Measurements from ENCODE around the gene HIRA.

Gene HIRA

GRCh38 chr22:19359554-19360299, 71.8 kb downstream of the HIRA start:
- H3K4me1 ChIP-seq (ENCODE audit: low read length) = peaks cover 24% of the 10 kb centered on the region
- no peaks in the 10 kb centered on the region for H3K27me3 ChIP-seq (ENCODE audit: low read depth, low read length)
- H3K27ac ChIP-seq (ENCODE audit: low read length) = no peak overlapping the region
- no peaks in the 10 kb centered on the region for H3K9me3 ChIP-seq (ENCODE audit: insufficient read depth, low read length)
- no peak overlapping the region for H3K9ac ChIP-seq (ENCODE audit: low read length)
- no peak overlapping the region for H3K4me2 ChIP-seq (ENCODE audit: low read length)
- H3K4me3 ChIP-seq (ENCODE audit: low read length) = no peak overlapping the region
- no peak for TF ChIP-seq EZH2phosphoT487 (IDR thresholded peaks at IDR 0.05; ENCODE audit: low read depth)
- TF ChIP-seq, protein P1, sequence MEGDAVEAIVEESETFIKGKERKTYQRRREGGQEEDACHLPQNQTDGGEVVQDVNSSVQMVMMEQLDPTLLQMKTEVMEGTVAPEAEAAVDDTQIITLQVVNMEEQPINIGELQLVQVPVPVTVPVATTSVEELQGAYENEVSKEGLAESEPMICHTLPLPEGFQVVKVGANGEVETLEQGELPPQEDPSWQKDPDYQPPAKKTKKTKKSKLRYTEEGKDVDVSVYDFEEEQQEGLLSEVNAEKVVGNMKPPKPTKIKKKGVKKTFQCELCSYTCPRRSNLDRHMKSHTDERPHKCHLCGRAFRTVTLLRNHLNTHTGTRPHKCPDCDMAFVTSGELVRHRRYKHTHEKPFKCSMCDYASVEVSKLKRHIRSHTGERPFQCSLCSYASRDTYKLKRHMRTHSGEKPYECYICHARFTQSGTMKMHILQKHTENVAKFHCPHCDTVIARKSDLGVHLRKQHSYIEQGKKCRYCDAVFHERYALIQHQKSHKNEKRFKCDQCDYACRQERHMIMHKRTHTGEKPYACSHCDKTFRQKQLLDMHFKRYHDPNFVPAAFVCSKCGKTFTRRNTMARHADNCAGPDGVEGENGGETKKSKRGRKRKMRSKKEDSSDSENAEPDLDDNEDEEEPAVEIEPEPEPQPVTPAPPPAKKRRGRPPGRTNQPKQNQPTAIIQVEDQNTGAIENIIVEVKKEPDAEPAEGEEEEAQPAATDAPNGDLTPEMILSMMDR (IDR thresholded peaks at IDR 0.05; ENCODE audit: low read depth, low read length) = no peak
- H3K79me2 ChIP-seq (ENCODE audit: low read length) = no peaks in the 10 kb centered on the region
- peaks cover 34% of the 10 kb centered on the region for H4K20me1 ChIP-seq (ENCODE audit: insufficient read depth, low read length)
- H2AFZ ChIP-seq (ENCODE audit: low read depth, low read length) = no peak overlapping the region
- peaks cover 63% of the 10 kb centered on the region for H3K36me3 ChIP-seq (replicated peaks; ENCODE audit: low read depth, low read length)

GRCh38 chr22:19358703-19359553, 72.6 kb downstream of the HIRA start:
- H3K79me2 ChIP-seq (ENCODE audit: low read length) = no peaks in the 10 kb centered on the region
- TF ChIP-seq, protein P1 (IDR thresholded peaks at IDR 0.05; ENCODE audit: low read depth, low read length) = no peak
- no peak for TF ChIP-seq EZH2phosphoT487 (IDR thresholded peaks at IDR 0.05; ENCODE audit: low read depth)
- H3K4me1 ChIP-seq (ENCODE audit: low read length) = peaks cover 20% of the 10 kb centered on the region
- no peak overlapping the region for H3K27ac ChIP-seq (ENCODE audit: low read length)
- peaks cover 29% of the 10 kb centered on the region for H4K20me1 ChIP-seq (ENCODE audit: insufficient read depth, low read length)
- H3K36me3 ChIP-seq (replicated peaks; ENCODE audit: low read depth, low read length) = peaks cover 60% of the 10 kb centered on the region
- no peak overlapping the region for H3K4me3 ChIP-seq (ENCODE audit: low read length)
- H2AFZ ChIP-seq (ENCODE audit: low read depth, low read length) = no peak overlapping the region
- no peaks in the 10 kb centered on the region for H3K9me3 ChIP-seq (ENCODE audit: insufficient read depth, low read length)
- no peak overlapping the region for H3K9ac ChIP-seq (ENCODE audit: low read length)
- H3K27me3 ChIP-seq (ENCODE audit: low read depth, low read length) = no peaks in the 10 kb centered on the region
- no peak overlapping the region for H3K4me2 ChIP-seq (ENCODE audit: low read length)

- H2AFZ ChIP-seq (ENCODE audit: low read depth, low read length) = no peak overlapping the region
- peaks cover 29% of the 10 kb centered on the region for H4K20me1 ChIP-seq (ENCODE audit: insufficient read depth, low read length)
- no peaks in the 10 kb centered on the region for H3K79me2 ChIP-seq (ENCODE audit: low read length)
- H3K4me2 ChIP-seq (ENCODE audit: low read length) = no peak overlapping the region
- TF ChIP-seq EZH2phosphoT487 (IDR thresholded peaks at IDR 0.05; ENCODE audit: low read depth) = no peak
- TF ChIP-seq, protein P1 (IDR thresholded peaks at IDR 0.05; ENCODE audit: low read depth, low read length) = no peak
- no peak overlapping the region for H3K9ac ChIP-seq (ENCODE audit: low read length)
- H3K4me1 ChIP-seq (ENCODE audit: low read length) = peaks cover 20% of the 10 kb centered on the region
- no peak overlapping the region for H3K27ac ChIP-seq (ENCODE audit: low read length)
- no peaks in the 10 kb centered on the region for H3K27me3 ChIP-seq (ENCODE audit: low read depth, low read length)
- H3K4me3 ChIP-seq (ENCODE audit: low read length) = no peak overlapping the region
- no peaks in the 10 kb centered on the region for H3K9me3 ChIP-seq (ENCODE audit: insufficient read depth, low read length)
- H3K36me3 ChIP-seq (replicated peaks; ENCODE audit: low read depth, low read length) = peaks cover 62% of the 10 kb centered on the region
Measured at GRCh38 chr22:19358195-19358594, 73.3 kb downstream of the HIRA start.
